HG03066 (cell line): ENCODE results near the gene TYROBP.
A peak's percentile ranks its signal among the peaks of the same experiment; 100 is the strongest.
"Not testable (repeated sequence)": the region's sequence is repeated elsewhere in the genome, so short reads cannot be mapped to it uniquely, and the experiment has no call there.

Experiments used
- ATAC-seq: cut with Tn5 transposase; IDR thresholded peaks from one replicate; pipeline ENCODE4 v1.9.1; 2021; ENCODE audit warnings: low read depth; ENCODE audit not compliant: unreplicated experiment

The TYROBP gene

GRCh38 chr19:35901854-35902661, 6.0 kb downstream of the TYROBP start, which contains the start of gene HCST:
HCST (plus strand) TSS chr19:35902529; CDS start chr19:35902594, 65 bp downstream.
- no peak for ATAC-seq

DNA sequence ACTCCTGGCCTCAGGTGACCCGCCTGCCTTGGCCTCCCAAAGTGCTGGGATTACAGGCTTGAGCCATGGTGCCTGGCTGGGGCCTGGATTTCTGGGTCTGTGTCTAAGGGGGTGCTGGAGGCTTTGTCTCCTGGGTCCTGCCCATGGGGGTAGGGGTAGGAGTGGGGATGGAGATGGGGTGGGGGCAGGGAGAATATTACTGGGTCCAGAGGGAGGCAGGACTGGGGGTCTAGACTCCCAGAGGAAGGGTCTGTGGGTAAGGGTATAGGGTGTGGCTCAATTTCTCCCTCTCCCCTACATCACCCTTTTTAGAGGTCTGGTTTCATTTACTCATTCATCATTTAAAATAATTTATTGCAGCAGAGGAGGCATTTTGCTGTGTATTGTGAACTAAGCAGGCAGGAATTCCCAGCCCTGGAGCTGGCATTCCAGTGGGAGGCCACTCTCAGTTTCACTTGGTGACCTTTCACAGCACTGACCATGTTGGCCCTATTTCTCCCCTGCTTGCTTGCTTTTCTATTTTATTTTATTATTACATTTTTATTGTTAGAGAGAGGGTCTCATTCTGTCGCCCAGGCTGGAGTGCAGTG, 6.9 kb downstream of the TYROBP start:
- no peak for ATAC-seq

DNA sequence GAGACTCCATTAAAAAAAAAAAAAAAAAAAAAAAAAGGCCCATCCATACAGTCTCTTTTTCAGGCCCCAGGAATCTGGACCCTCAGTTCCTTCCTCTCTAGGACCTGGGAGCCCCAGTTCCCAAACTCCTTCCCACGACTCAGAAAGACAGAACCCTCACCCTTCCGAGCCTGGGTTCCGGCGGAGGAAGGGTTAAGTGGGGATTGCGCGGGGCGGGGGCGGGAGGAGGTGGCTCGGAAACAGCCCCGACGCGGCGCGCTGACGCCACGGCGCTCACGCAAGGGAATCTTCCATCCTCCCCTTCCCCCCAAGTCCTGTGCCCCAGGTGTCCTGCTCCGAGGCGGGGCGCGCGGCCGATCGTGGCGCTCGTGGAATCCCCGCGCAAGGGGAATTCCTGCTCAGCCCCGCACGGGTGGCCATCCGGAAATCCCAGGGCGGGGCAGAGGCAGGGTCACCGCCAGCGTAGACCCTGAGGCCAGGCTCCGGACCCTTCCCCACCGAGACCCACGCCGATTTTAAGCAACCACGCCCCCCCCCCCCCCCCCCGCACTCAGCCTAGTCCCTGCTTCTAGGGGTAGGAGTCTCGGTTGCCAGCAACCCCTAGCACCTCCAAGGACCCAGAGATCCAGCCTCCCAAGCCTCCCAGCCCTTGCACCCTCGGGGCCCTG, 8.4 kb downstream of the TYROBP start:
- peak; percentile 37 for ATAC-seq

DNA sequence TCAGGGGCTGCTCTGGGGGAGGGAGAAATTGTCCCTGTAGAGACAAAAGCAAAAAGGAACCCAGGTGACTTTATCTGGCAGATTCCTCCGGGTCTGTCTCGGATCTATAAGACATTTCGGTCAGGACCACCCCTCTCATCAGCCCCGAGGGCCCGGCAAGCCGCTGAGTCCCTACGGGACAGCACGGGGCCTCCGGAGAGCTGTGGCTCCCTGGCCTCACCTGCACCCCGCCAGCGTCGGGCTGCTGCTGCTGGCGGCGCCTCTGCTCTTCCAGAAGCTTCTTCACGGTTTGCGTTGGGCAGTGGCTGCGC, 9.6 kb downstream of the TYROBP start:
- ATAC-seq = no peak

DNA sequence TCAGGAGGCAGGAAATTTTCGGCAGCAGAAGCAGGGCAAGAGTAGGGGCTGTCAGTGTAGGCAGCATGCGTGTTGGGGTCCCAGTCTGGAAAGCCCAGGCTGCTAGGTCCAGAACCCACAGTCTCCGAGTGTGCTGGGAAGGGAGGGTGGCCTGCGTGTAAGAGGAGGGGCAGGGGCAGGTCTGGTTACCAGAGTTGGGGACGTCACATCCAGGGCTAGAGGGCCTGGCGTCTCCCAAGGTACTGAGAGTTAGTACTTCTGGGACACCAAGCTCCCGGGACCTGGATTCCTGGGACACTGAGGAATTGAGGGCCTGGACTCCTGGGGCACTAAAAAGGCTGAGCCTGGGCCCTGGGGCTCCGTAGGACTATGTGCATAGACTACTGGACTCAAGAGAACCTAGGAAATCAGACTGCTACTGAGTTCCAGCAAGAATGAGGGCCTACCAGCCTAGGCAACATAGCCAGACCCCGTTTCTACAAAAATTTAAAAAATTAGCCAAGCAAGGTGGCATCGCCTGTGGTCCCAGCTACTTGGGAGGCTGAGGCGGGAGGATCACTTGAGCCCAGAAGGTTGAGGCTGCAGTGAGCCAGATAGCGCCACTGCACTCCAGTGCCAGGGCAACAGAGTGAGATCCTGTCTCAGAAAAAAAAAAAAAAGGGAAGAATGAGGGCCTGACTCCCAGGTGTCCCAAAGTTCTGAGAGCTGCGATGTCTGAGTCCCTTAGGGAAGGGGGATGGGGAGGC, 10.2 kb downstream of the TYROBP start:
- no peak for ATAC-seq

DNA sequence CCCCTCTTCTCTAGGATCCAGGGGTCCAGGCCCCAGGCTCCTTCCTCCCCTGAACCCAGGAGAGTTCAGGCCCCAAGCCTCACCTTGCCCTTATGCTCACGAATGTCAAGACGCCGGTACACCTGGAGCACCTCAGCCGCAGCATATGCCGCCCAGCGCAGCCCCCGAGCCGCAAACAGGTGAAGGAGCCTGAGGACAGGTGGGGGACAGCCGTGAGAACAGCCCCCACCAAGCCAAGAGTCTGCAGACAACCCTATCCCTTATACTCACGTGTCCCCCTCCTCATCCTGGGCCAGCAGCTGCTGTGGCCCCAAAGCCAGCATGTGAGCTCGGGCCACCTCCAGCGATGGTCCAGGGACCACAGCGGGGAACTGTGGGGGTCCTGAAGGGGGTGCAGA, 11.5 kb downstream of the TYROBP start:
- ATAC-seq = no peak

- ATAC-seq = no peak
Measured at GRCh38 chr19:35895911-35896642, 12.0 kb downstream of the TYROBP start.

DNA sequence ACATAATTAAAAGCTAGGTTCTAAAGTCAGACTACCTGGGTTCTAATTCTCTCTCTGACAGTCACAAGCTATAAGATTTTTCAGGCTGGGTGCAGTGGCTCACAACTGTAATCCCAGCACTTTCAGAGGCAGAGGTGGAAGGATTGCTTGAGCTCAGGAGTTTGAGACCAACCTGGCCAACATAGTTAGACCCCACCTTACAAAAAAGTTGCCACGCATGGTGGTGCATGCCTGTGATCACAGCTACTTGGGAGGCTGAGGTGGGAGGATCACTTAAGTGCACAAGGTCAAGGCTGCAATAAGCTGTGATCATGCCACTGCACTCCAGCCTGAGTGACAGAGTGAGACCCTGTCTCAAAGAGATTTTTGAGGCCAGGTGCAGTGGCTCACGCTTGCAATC, 13.8 kb downstream of the TYROBP start:
- ATAC-seq = no peak

DNA sequence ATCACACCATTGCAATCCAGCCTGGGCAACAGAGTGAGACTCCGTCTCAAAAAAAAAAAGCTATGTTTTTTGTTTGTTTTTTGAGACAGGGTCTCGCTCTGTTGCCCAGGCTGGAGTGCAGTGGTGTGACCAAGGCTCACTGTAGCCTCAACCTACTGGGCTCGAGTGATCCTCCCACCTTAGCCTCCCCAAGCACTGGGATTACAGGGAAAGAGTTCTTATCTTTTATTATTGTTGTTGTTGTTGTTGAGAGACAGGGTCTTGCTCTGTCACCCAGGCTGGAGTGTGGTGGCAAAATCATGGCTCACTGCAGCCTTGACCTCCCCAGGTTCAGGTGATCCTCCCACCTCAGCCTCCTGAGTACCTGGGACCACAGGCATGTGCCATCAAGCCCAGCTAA, 16.3 kb downstream of the TYROBP start:
- not testable (repeated sequence) for ATAC-seq

DNA sequence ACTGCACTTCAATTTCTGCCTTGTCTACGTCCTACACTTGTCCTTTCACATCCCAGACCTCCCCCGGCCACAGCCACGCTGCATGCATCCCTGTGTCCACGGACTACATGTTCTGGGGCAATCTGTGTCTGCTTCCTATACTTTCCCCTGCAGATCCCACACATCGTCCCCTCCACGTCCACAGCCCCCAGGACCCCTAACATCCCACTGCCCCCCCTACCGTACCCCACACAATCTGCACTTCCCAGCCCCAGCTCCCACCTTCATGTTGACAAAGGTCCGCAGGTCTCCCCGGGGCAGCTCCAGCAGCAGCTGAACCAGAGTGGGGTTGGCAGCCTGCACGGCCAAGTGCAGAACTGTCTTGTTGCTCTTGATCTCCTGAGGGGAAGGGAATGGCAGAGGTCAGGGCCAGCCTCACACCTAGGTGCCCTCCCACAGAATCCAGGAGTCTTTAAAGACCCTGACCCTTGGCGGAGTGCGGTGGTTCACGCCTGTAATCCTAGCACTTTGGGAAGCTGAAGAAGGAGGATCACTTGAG, 17.9 kb downstream of the TYROBP start:
- no peak for ATAC-seq

- no peak for ATAC-seq
Measured at GRCh38 chr19:35889370-35890112, 18.6 kb downstream of the TYROBP start.

DNA sequence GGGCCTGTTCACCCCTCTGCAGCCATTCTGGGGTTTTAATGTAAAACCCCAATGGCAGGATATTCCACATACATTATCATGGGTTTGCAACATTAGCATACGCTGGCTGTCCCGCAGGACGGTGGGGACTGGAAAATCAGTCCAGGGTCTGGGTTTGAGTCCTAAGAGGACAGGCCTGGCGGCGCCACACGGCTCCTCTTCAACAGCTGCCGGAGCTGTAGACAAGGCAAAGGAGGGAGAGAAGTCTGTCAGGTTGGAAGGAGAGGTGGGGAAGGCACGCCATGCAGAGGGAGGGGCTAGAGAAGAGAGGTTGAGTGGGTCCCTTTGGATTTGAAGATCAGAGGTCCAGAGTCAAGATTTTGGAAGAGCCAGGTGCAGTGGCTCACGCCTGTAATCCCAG, 19.7 kb downstream of the TYROBP start:
- ATAC-seq = no peak

- ATAC-seq = no peak
Measured at GRCh38 chr19:35887197-35887596, 20.9 kb downstream of the TYROBP start.

DNA sequence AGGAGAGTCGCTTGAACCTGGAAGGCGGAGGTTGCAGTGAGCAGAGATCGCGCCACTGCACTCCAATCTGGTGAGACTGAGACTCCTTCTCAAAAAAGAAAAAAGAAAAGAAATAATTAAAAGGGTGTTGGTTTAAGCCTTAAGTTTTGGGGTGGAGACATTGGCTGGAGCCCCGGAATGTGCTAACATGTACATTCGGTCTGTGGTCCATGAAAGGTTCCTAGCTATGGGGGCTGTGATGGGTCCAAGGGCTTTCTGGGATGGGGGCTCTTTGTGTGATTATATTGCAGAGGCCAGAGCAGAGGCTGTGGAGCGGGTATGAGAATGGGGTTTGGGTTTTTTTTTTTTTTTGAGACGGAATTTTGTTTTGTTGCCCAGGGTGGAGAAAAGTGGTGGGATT, 22.2 kb downstream of the TYROBP start:
- ATAC-seq = no peak

DNA sequence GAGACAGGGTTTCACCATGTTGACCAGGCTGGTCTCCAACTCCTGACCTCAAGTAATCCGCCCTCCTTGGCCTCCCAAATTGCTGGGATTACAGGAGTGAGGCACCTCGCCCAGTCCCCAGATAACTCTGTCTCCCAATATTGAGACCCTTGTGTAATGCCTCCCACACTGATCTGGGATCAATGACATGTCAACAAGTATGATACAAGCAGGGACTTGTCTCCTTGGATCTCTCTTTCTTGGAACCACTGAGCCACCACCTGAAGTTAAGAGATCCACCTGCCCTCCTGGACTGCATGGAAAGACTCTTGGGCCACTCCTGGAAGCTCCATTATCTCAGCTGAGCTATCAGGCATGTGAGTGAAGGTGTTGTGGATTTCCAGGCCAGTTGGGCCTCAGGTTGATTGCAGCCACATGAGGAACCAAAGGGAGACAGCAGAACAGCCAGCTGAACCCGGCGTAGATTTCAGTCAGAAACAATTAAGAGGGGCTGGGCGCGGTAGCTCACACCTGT, 22.8 kb downstream of the TYROBP start:
- ATAC-seq = no peak

- ATAC-seq = no peak
Measured at GRCh38 chr19:35883882-35884281, 24.2 kb downstream of the TYROBP start.

- no peak for ATAC-seq
Measured at GRCh38 chr19:35882114-35882832, 25.8 kb downstream of the TYROBP start.

DNA sequence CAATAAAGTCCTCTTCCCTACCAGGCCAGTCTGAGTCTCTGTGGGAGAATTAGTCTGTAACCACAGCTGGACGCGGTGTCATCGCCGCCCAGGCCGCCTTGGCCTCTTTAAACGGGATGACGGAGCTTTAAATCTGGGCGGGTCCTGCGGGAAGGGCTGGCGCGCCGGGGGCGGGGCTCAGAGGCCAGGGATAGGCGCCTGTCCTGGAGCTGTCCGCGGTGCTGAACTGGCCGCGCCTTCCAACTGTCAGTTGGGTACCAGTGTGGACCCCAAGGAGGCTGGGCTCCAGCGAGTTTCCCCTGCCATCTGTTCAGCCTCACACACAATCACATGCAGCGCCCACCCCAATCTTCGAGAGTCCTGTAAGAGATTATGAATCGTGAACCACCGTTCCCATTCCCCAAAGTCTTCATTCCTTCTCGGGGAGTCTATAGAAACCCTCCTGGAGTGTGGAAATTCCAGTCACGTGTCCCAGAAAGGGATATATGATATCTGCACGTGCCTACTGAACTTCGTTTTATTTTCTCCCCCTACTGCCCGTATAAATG, 28.3 kb downstream of the TYROBP start:
- no peak for ATAC-seq
